ENCODE measurements around the gene DNAH10. TPM values are rescaled to one million over a fixed set of nuclear protein-coding genes. Genes with fewer than 3 reads are reported as not detected.

The DNAH10 gene
- total and polyA plus RNA-seq, 2 of the 4 experiments (the other 2 are of a cell fraction), result 0.18 to 0.22 TPM

- Histone ChIP-seq H3K9ac (ENCODE audit: low read depth, low read length) (no peak overlapping the region), H2BK120ac (ENCODE audit: low read depth, low read length) (no peak overlapping the region), H3K4me1 (ENCODE audit: control insufficient read depth, insufficient read depth, low read length) (peaks cover 16% of the 10 kb centered on the region), H2AFZ (replicated peaks; ENCODE audit: low read length, poor library complexity) (no peak overlapping the region), H2BK15ac (ENCODE audit: low read depth, low read length) (no peak overlapping the region), H4K20me1 (ENCODE audit: insufficient read depth, low read length) (peaks cover 7% of the 10 kb centered on the region), H2AK5ac (ENCODE audit: low read depth, low read length) (no peak overlapping the region), H3K18ac (ENCODE audit: low read depth, low read length) (no peak overlapping the region), H3K79me1 (ENCODE audit: low read depth in 1 of 2, low read length in 2 of 2) (peaks cover 6 to 38% of the 10 kb centered on the region in 2 experiments; a peak in 3 of 4 replicates), H4K91ac (ENCODE audit: insufficient read depth, low read depth, low read length) (no peak overlapping the region), H3K4me3 (ENCODE audit: insufficient read depth, low read depth, low read length) (no peak overlapping the region), H3K4me2 (ENCODE audit: low read depth, low read length) (no peak overlapping the region), H3K36me3 (ENCODE audit: control insufficient read depth, insufficient read depth, low read length) (peaks cover 58% of the 10 kb centered on the region), H3K9me3 (ENCODE audit: control insufficient read depth, insufficient read depth, low read length) (peaks cover 6% of the 10 kb centered on the region), H2BK5ac (ENCODE audit: low read depth, low read length, poor library complexity, severe bottlenecking) (no peak overlapping the region), H3K23ac (ENCODE audit: low read depth, low read length) (no peak overlapping the region), H3K4ac (ENCODE audit: low read depth, low read length) (no peak overlapping the region), H3K14ac (replicated peaks; ENCODE audit: low read depth, low read length) (no peak overlapping the region), H4K5ac (ENCODE audit: low read depth, low read length) (no peak overlapping the region), H3K27ac (ENCODE audit: insufficient read depth, low read length) (no peak overlapping the region), H2BK20ac (ENCODE audit: low read depth, low read length) (no peak overlapping the region), H3K27me3 (ENCODE audit: control insufficient read depth, insufficient read depth, low read length) (no peaks in the 10 kb centered on the region), H3K56ac (ENCODE audit: extremely low read depth, insufficient read depth, low read length) (no peak overlapping the region), H2AK9ac (replicated peaks; ENCODE audit: low read depth, low read length, poor library complexity) (no peak overlapping the region), H4K8ac (ENCODE audit: low read depth in 2 of 2, low read length in 2 of 2) (no peak overlapping the region), H3K9me1 (ENCODE audit: insufficient read depth, low read length) (peaks cover 18% of the 10 kb centered on the region; the same call in 1 of the 2 replicates)
- TF ChIP-seq RAD21 (IDR thresholded peaks at IDR 0.05; ENCODE audit: low read length), result no peak
- no peak for TF ChIP-seq CEBPB (IDR thresholded peaks at IDR 0.05; ENCODE audit: low read depth, low read length)
- TF ChIP-seq, protein P1, sequence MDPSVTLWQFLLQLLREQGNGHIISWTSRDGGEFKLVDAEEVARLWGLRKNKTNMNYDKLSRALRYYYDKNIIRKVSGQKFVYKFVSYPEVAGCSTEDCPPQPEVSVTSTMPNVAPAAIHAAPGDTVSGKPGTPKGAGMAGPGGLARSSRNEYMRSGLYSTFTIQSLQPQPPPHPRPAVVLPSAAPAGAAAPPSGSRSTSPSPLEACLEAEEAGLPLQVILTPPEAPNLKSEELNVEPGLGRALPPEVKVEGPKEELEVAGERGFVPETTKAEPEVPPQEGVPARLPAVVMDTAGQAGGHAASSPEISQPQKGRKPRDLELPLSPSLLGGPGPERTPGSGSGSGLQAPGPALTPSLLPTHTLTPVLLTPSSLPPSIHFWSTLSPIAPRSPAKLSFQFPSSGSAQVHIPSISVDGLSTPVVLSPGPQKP (IDR thresholded peaks at IDR 0.05; ENCODE audit: borderline replicate concordance, low read depth, low read length), result no peak
- no peak for TF ChIP-seq SMC3 (IDR thresholded peaks at IDR 0.05; ENCODE audit: low read depth, low read length)
- no peak for TF ChIP-seq MAZ (IDR thresholded peaks at IDR 0.05; ENCODE audit: borderline replicate concordance, low read depth, low read length)
- TF ChIP-seq RCOR1 (IDR thresholded peaks at IDR 0.05; ENCODE audit: insufficient replicate concordance, low read length), result no peak
- no peak for TF ChIP-seq RFX5 (IDR thresholded peaks at IDR 0.05; ENCODE audit: low read depth, low read length)
- intact Hi-C loops (cut with micrococcal nuclease), result no loop called here
- no TSS peak for BruUV-seq (replicated peaks)
- ChIA-PET POLR2A (ENCODE audit: unreplicated experiment) (no interaction called here), CTCF (no interaction called here)
- ATAC-seq (ENCODE audit: low read depth) (no peak), DNase-seq (no peak)
- 93% methylated on average over 3 of the region's 9 CpGs; no CpG with 5 or more reads in 1 of the 2 experiments for WGBS, 2 experiments (ENCODE audit: extremely low coverage in 2 of 2, insufficient read length in 1 of 2)
- in situ Hi-C loops (cut with MboI; ENCODE audit: low sequenced_read_pairs), result no loop called here
- dilution Hi-C loops (cut with HindIII; ENCODE audit: low sequenced_read_pairs, unreplicated experiment), result no loop called here
These were observed 178.9 kb downstream of the DNAH10 start for GRCh38 chr12:123941000-123941399.
